ENCODE results near the gene FOXI1. TPM values are rescaled to one million over a fixed set of nuclear protein-coding genes. Genes with fewer than 3 reads are reported as not detected.

Gene FOXI1
- total and polyA plus RNA-seq, 2 experiments from 2014 or later, result not detected

GRCh38 chr5:170071748-170072147, 33.9 kb upstream of the FOXI1 start:
- Histone ChIP-seq H4K20me1 (ENCODE audit: insufficient read depth) (no peaks in the 10 kb centered on the region), H3K4me3 (no peak overlapping the region), H3K9me2 (ENCODE audit: insufficient read depth) (no peaks in the 10 kb centered on the region), H3F3A (ENCODE audit: insufficient read depth) (no peaks in the 10 kb centered on the region), H3K4me1 (ENCODE audit: insufficient read depth) (no peaks in the 10 kb centered on the region), H3K27ac (no peak overlapping the region), H3K36me3 (ENCODE audit: low read depth) (no peaks in the 10 kb centered on the region), H2AFZ (no peak overlapping the region), H3K27me3 (replicated peaks; ENCODE audit: insufficient read depth) (no peaks in the 10 kb centered on the region), H3K4me2 (ENCODE audit: unreplicated experiment) (no peak overlapping the region), H3K9me3 (ENCODE audit: low read depth) (no peaks in the 10 kb centered on the region), H3K79me2 (ENCODE audit: insufficient read depth) (no peaks in the 10 kb centered on the region), H3K9ac (no peak overlapping the region)
- WGBS, 2 experiments (ENCODE audit: low coverage in 1 of 2, low lambda C conversion rate in 2 of 2, missing lambda C conversion rate in 2 of 2), result 94% methylated on average over 2 of the region's 2 CpGs
- TF ChIP-seq EZH2 (IDR thresholded peaks at IDR 0.05; ENCODE audit: insufficient read depth, poor library complexity, severe bottlenecking), result no peak
- no peak for TF ChIP-seq EZH2phosphoT487 (IDR thresholded peaks at IDR 0.05; ENCODE audit: insufficient read depth, low read depth)
- in situ Hi-C loops (cut with MboI), result no loop called here
- DNase-seq, result no peak

DNA sequence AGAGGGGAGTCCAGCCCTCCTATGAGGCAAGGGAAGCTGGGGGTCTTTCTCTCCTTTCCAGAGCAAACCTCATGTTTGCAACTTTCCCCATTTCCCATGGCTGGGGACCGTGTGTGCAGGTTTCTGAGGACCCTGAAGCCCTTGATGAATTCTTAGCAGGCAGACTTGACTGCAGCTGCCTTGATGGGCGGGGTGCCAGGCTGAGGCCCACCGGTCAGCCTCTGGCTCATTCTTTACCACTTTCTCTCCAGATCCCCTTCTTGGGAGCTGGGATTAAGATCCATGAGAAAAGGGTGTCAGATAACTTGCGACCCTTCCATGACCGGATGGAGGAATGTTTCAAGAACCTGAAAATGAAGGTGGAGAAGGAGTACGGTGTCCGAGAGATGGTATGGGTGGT, 30.0 kb upstream of the FOXI1 start:
- no peak for DNase-seq
- Histone ChIP-seq H3K4me1 (ENCODE audit: insufficient read depth) (no peaks in the 10 kb centered on the region), H3K4me2 (ENCODE audit: unreplicated experiment) (no peak overlapping the region), H3F3A (ENCODE audit: insufficient read depth) (no peaks in the 10 kb centered on the region), H3K27me3 (replicated peaks; ENCODE audit: insufficient read depth) (no peaks in the 10 kb centered on the region), H2AFZ (no peak overlapping the region), H4K20me1 (ENCODE audit: insufficient read depth) (no peaks in the 10 kb centered on the region), H3K79me2 (ENCODE audit: insufficient read depth) (no peaks in the 10 kb centered on the region), H3K36me3 (ENCODE audit: low read depth) (no peaks in the 10 kb centered on the region), H3K9ac (no peak overlapping the region), H3K9me2 (ENCODE audit: insufficient read depth) (no peaks in the 10 kb centered on the region), H3K4me3 (no peak overlapping the region), H3K27ac (no peak overlapping the region), H3K9me3 (ENCODE audit: low read depth) (no peaks in the 10 kb centered on the region)
- WGBS, 2 experiments (ENCODE audit: low coverage in 1 of 2, low lambda C conversion rate in 2 of 2, missing lambda C conversion rate in 2 of 2), result 83 to 87% methylated on average over 7 of the region's 7 CpGs
- in situ Hi-C loops (cut with MboI), result loop anchor here (25.0 kb wide), 1 partner anchor 537 kb away; no protein-coding TSS in a partner anchor
- TF ChIP-seq EZH2phosphoT487 (IDR thresholded peaks at IDR 0.05; ENCODE audit: insufficient read depth, low read depth) (no peak), EZH2 (IDR thresholded peaks at IDR 0.05; ENCODE audit: insufficient read depth, poor library complexity, severe bottlenecking) (no peak)

GRCh38 chr5:170076211-170076610, 29.5 kb upstream of the FOXI1 start:
- Histone ChIP-seq H3K36me3 (ENCODE audit: low read depth) (no peaks in the 10 kb centered on the region), H3F3A (ENCODE audit: insufficient read depth) (no peaks in the 10 kb centered on the region), H3K9ac (no peak overlapping the region), H3K9me3 (ENCODE audit: low read depth) (no peaks in the 10 kb centered on the region), H3K79me2 (ENCODE audit: insufficient read depth) (no peaks in the 10 kb centered on the region), H4K20me1 (ENCODE audit: insufficient read depth) (no peaks in the 10 kb centered on the region), H3K27me3 (replicated peaks; ENCODE audit: insufficient read depth) (no peaks in the 10 kb centered on the region), H3K4me1 (ENCODE audit: insufficient read depth) (no peaks in the 10 kb centered on the region), H3K9me2 (ENCODE audit: insufficient read depth) (no peaks in the 10 kb centered on the region), H3K27ac (no peak overlapping the region), H2AFZ (no peak overlapping the region), H3K4me2 (ENCODE audit: unreplicated experiment) (no peak overlapping the region), H3K4me3 (no peak overlapping the region)
- WGBS, 2 experiments (ENCODE audit: low coverage in 1 of 2, low lambda C conversion rate in 2 of 2, missing lambda C conversion rate in 2 of 2), result 95 to 100% methylated on average over 1 of the region's 1 CpG
- in situ Hi-C loops (cut with MboI), result loop anchor here (25.0 kb wide), 1 partner anchor 536 kb away; no protein-coding TSS in a partner anchor
- peak; percentile 9 for DNase-seq
- no peak for TF ChIP-seq EZH2 (IDR thresholded peaks at IDR 0.05; ENCODE audit: insufficient read depth, poor library complexity, severe bottlenecking)
- no peak for TF ChIP-seq EZH2phosphoT487 (IDR thresholded peaks at IDR 0.05; ENCODE audit: insufficient read depth, low read depth)

DNA sequence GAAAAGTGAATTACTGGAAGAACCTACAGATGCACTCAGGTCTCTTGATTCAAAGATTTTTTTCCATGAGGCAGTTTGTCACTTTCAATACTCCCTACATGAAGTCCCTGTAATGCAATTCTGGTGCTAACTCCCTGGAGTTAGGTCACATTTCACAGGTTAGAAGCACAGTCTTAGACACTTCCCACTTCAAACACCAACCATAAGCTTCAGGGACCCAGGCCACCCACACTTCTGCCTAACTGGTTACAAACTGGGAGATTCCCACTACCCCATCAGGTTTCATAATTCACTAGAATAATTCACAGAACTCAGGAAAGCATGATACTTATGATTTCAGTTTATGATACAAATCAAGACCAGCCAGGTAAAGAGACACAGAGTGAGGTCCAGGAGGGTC, 29.0 kb upstream of the FOXI1 start:
- TF ChIP-seq EZH2phosphoT487 (IDR thresholded peaks at IDR 0.05; ENCODE audit: insufficient read depth, low read depth) (no peak), EZH2 (IDR thresholded peaks at IDR 0.05; ENCODE audit: insufficient read depth, poor library complexity, severe bottlenecking) (no peak)
- Histone ChIP-seq H4K20me1 (ENCODE audit: insufficient read depth) (no peaks in the 10 kb centered on the region), H3K4me2 (ENCODE audit: unreplicated experiment) (no peak overlapping the region), H3K4me1 (ENCODE audit: insufficient read depth) (no peaks in the 10 kb centered on the region), H3K27me3 (replicated peaks; ENCODE audit: insufficient read depth) (no peaks in the 10 kb centered on the region), H3K9me3 (ENCODE audit: low read depth) (no peaks in the 10 kb centered on the region), H3K36me3 (ENCODE audit: low read depth) (no peaks in the 10 kb centered on the region), H3F3A (ENCODE audit: insufficient read depth) (no peaks in the 10 kb centered on the region), H2AFZ (no peak overlapping the region), H3K9me2 (ENCODE audit: insufficient read depth) (no peaks in the 10 kb centered on the region), H3K79me2 (ENCODE audit: insufficient read depth) (no peaks in the 10 kb centered on the region), H3K4me3 (no peak overlapping the region), H3K27ac (no peak overlapping the region), H3K9ac (no peak overlapping the region)
- in situ Hi-C loops (cut with MboI), result loop anchor here (25.0 kb wide), 1 partner anchor 536 kb away; no protein-coding TSS in a partner anchor
- DNase-seq, result no peak

- Histone ChIP-seq H3F3A (ENCODE audit: insufficient read depth) (no peaks in the 10 kb centered on the region), H3K4me3 (no peak overlapping the region), H3K9me3 (ENCODE audit: low read depth) (no peaks in the 10 kb centered on the region), H4K20me1 (ENCODE audit: insufficient read depth) (no peaks in the 10 kb centered on the region), H3K4me1 (ENCODE audit: insufficient read depth) (no peaks in the 10 kb centered on the region), H3K36me3 (ENCODE audit: low read depth) (no peaks in the 10 kb centered on the region), H3K27ac (no peak overlapping the region), H2AFZ (no peak overlapping the region), H3K9ac (no peak overlapping the region), H3K27me3 (replicated peaks; ENCODE audit: insufficient read depth) (no peaks in the 10 kb centered on the region), H3K4me2 (ENCODE audit: unreplicated experiment) (no peak overlapping the region), H3K9me2 (ENCODE audit: insufficient read depth) (no peaks in the 10 kb centered on the region), H3K79me2 (ENCODE audit: insufficient read depth) (no peaks in the 10 kb centered on the region)
- 74 to 90% methylated on average over 5 of the region's 5 CpGs for WGBS, 2 experiments (ENCODE audit: low coverage in 1 of 2, low lambda C conversion rate in 2 of 2, missing lambda C conversion rate in 2 of 2)
- no peak for DNase-seq
- in situ Hi-C loops (cut with MboI), result loop anchor here (25.0 kb wide), 1 partner anchor 535 kb away; no protein-coding TSS in a partner anchor
- TF ChIP-seq EZH2phosphoT487 (IDR thresholded peaks at IDR 0.05; ENCODE audit: insufficient read depth, low read depth), result no peak
- TF ChIP-seq EZH2 (IDR thresholded peaks at IDR 0.05; ENCODE audit: insufficient read depth, poor library complexity, severe bottlenecking), result no peak
Measured at GRCh38 chr5:170077526-170077925, 28.2 kb upstream of the FOXI1 start.
